ENCODE results near the gene AKAP14.
A peak's percentile ranks its signal among the peaks of the same experiment; 100 is the strongest.
"Not testable (repeated sequence)": the region's sequence is repeated elsewhere in the genome, so short reads cannot be mapped to it uniquely, and the experiment has no call there.

Gene AKAP14

GRCh38 chrX:119919835-119920585 is 24.3 kb downstream of the AKAP14 start:
- H3K4me3 ChIP-seq (ENCODE audit: low read depth, low read length), result no peak overlapping the region

GRCh38 chrX:119922391-119922790 is 26.7 kb downstream of the AKAP14 start:
- H3K4me3 ChIP-seq (ENCODE audit: low read depth, low read length), result not testable (repeated sequence)

- H3K4me3 ChIP-seq (ENCODE audit: low read depth, low read length), result no peak overlapping the region
These were observed 39.7 kb downstream of the AKAP14 start for GRCh38 chrX:119935215-119935874.

GRCh38 chrX:119941336-119941735 is 45.6 kb downstream of the AKAP14 start:
- H3K4me3 ChIP-seq (ENCODE audit: low read depth, low read length), result no peak overlapping the region

GRCh38 chrX:119942173-119942819 is 46.6 kb downstream of the AKAP14 start:
- peak overlapping the region; percentile 76 for H3K4me3 ChIP-seq (ENCODE audit: low read depth, low read length)

GRCh38 chrX:119942831-119943184 is 47.1 kb downstream of the AKAP14 start:
- H3K4me3 ChIP-seq (ENCODE audit: low read depth, low read length), result peak overlapping the region; percentile 76

- peak within 1 kb of the TSS; percentile 76 for H3K4me3 ChIP-seq (ENCODE audit: low read depth, low read length)
These were observed 47.7 kb downstream of the AKAP14 start, which contains the start of gene NKAP for GRCh38 chrX:119943185-119943988. Gene NKAP, minus strand, starts transcription at chrX:119943751. Its CDS starts 146 bp downstream, at chrX:119943605.

- no peak overlapping the region for H3K4me3 ChIP-seq (ENCODE audit: low read depth, low read length)
These were observed 49.8 kb downstream of the AKAP14 start for GRCh38 chrX:119945481-119945880.

GRCh38 chrX:119948381-119948780 is 52.7 kb downstream of the AKAP14 start:
- no peak overlapping the region for H3K4me3 ChIP-seq (ENCODE audit: low read depth, low read length)

- H3K4me3 ChIP-seq (ENCODE audit: low read depth, low read length), result no peak overlapping the region
These were observed 58.7 kb downstream of the AKAP14 start for GRCh38 chrX:119954374-119954773.

GRCh38 chrX:119955807-119956570 is 60.3 kb downstream of the AKAP14 start:
- not testable (repeated sequence) for H3K4me3 ChIP-seq (ENCODE audit: low read depth, low read length)

- H3K4me3 ChIP-seq (ENCODE audit: low read depth, low read length), result no peak overlapping the region
These were observed 64.9 kb downstream of the AKAP14 start for GRCh38 chrX:119960625-119961024.

- not testable (repeated sequence) for H3K4me3 ChIP-seq (ENCODE audit: low read depth, low read length)
These were observed 71.1 kb downstream of the AKAP14 start for GRCh38 chrX:119966837-119967236.

All from iPS-11a (cell line).